ENCODE data around the gene NHEJ1.
"Not testable (repeated sequence)": the region's sequence is repeated elsewhere in the genome, so short reads cannot be mapped to it uniquely, and the experiment has no call there.

The NHEJ1 gene, protein sequence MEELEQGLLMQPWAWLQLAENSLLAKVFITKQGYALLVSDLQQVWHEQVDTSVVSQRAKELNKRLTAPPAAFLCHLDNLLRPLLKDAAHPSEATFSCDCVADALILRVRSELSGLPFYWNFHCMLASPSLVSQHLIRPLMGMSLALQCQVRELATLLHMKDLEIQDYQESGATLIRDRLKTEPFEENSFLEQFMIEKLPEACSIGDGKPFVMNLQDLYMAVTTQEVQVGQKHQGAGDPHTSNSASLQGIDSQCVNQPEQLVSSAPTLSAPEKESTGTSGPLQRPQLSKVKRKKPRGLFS

DNA sequence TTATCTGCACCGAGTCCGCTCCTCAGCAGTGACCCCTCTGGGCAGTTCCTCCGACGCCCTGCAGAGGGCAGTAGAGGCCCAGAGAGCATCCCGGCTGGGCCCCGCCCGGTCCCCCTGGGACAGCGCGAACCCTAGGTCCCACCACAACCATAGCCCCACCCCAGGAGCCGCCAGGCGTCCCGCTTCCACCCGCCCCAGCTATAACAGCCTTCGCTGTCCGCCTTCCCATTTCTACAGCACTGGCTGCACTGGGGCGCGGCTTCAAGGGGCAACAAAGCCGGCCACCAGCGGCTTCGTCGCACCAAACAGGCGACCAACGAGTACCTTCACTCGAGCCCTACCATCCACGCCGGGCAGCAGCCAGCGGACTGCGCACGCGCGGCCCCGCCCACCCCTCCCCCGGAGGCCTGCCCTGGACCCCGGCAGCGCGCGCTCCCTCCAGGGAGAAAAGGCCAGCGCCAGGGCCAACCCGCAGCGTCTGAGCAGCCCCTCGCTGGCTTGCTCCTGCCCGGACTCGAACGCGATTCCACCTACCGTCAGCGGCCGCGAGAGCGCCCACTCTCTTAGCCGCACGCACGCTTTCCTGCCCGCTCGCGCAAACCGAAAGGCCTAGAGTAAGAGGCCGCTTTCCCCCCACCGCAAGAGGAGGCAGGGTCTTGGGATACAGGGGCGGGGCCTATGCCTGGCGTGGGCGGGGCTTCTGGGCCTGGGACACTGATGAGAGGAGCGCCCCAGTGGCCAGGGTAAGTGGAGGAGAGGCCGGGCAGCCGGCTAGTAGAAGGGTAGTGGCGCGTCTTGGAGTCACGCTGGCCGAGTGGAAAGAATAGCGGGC lies at the start of gene NHEJ1:
Gene NHEJ1 (minus strand): TSS at position 630 of the 832 bp plus-strand sequence. CDS start 2,453 bp downstream, outside the sequence.
- FAIRE-seq (peak; percentile 80), DNase-seq (ENCODE audit: low spot score) (peak; percentile 97)

DNA sequence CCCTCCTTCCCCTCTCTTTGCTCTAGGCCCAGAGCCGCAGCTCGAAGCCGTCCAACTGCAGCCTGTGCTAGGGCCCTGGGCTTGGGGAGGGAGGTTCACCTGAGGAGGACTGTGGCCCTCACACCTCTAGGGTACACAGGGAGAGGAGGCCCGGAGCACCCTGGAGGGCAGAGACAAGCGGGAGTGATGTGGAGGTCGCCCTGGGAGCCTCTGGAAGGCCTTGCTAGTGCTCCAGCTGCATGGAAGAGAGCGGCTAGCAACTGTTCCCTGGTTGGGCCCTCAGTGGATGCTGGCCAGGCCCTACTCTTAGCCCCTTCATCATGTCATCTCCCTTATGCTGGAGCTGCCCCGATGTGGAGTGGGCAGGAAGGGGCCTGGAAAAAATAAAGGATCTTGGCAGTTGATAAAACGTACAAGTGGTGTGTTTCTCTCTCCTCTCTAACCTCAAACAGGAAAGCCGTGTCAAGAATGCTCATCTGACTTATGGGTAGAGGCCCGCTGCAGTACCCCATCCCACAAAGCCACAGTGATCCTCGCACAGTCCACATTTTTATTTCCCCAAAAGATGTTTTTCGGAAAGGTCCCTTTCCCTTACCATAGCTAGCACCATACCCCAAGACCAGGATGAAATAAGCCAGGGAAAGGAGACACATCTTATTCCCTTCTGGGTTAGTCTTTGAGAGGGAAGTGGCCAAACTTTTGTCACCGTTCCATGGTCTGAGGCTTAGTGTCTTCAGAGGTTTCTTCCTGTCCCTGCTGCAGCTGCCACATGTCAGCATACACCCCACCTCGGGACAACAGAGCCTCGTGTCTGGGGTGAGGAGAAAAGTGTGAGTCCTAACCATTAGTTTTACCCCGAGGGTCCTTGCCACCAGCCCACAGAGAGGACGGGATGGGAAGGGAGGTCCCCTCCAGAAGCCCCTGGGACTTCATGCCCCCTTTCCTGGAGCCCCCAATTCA lies 48.9 kb upstream of the NHEJ1 start:
- DNase-seq (ENCODE audit: low spot score) (no peak), FAIRE-seq (no peak)

DNA sequence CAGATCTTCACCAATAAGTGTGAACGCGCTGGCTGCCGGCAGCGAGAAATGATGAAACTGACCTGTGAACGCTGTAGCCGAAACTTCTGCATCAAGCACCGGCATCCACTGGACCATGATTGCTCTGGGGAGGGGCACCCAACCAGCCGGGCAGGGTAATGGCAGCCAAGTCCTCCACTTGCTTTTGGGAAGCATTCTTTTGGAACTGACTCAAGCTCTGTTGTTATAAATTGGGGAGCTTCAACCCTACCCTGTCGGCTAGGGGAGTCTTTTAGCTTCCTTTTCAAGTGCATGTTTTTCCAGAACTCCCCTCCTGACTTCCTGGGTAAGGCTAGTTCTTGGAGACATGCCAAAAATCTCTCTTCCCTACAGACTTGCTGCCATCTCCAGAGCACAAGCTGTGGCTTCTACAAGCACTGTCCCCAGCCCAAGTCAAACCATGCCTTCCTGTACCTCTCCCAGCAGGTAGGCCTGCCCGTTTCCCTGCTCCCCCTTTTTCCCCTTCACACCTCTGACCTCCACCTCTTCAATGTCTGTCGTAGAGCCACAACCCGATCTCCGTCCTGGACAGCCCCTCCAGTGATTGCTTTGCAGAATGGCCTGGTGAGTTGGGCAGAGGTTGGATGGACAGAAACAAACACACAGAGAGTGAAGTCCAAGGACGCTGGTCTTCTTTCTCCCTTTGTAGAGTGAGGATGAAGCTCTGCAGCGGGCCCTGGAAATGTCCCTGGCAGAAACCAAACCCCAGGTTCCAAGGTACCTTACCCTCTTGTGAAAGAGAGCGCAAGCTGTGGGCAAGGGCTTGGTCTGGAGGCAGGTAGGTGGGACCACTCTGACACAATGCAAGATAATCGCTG lies 47.5 kb upstream of the NHEJ1 start:
- FAIRE-seq, result no peak
- no peak for DNase-seq (ENCODE audit: low spot score)

GRCh38 chr2:219207134-219207883 lies 46.7 kb upstream of the NHEJ1 start:
- no peak for FAIRE-seq
- DNase-seq (ENCODE audit: low spot score), result no peak

GRCh38 chr2:219206328-219207133 lies 45.9 kb upstream of the NHEJ1 start, which contains the start of gene ZFAND2B:
Gene ZFAND2B, plus strand, starts transcription at chr2:219206782. Its CDS starts 206 bp downstream, at chr2:219206988.
- DNase-seq (ENCODE audit: low spot score) (peak; percentile 99), FAIRE-seq (peak; percentile 76)

GRCh38 chr2:219205981-219206327 lies 45.3 kb upstream of the NHEJ1 start:
- FAIRE-seq, result no peak
- no peak for DNase-seq (ENCODE audit: low spot score)

- FAIRE-seq (no peak), DNase-seq (ENCODE audit: low spot score) (no peak)
Observed at GRCh38 chr2:219205165-219205538, 44.5 kb upstream of the NHEJ1 start.

DNA sequence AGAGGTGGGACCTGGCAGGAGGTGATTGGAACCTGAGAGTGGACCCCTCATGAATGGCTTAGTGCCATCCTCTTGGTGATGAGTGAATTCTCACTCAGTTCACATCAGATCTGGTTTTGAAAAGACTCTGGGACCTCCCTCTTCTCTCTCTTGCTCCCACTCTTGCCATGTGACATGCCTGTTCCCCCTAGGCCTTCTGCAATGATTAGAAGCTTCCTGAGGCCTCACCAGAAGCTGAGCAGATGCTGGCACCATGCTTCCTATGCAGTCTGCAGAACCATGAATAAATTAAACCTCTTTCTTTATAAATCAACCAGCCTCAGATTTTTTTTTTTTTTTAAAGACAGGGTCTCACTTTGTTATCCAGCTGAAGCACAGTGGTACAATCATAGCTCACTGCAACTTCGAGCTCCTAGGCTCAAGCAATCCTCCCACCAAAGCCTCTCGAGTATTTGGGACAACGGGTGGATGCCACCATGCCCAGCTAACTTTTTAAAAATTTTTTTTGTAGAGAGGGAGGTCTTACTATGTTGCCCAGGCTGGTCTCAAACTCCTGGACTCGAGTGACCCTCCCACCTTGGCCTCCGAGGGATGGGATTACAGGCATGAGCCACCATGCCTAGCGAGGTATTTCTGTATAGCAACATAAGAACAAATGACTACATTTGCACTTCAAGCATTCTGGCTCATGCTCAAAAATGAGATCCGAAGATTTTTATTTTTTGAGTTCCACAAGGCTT lies 44.0 kb upstream of the NHEJ1 start:
- no peak for FAIRE-seq
- DNase-seq (ENCODE audit: low spot score), result no peak

GRCh38 chr2:219201331-219201730 lies 40.7 kb upstream of the NHEJ1 start:
- not testable (repeated sequence) for DNase-seq (ENCODE audit: low spot score); FAIRE-seq

- FAIRE-seq, result not testable (repeated sequence)
Observed at GRCh38 chr2:219200502-219201326, 40.1 kb upstream of the NHEJ1 start.

DNA sequence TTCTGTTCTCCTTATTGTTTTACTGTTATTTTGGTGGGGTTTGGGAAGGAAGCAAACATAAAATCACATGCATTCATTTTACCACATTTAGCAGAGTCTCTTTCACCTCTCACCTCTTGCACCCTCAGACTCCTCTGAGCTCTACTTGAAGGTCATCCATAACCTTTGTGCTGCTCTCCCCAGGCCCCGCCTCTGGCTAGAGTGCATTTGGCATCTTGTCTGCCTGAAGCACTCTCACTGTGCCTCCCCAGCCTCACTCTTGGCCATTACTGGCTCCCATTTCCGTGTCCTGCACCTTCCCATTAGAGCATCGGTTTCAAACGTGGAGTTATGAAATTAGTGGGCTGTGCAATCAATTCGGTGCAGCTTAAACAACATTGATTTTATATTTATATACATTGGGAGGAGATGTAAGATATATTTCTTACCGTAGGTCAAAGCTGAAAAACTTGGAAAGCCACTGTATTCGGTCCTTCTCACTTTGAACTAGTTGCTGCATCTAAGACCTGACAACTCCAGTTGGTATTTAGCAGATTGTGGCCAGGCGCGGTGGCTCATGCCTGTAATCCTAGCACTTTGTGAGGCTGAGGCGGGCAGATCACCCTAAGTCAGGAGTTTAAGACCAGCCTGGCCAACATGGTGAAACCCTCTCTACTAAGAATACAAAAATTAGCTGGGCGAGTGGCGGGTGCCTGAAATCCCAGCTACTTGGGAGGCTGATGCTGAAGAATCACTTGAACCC lies 39.0 kb upstream of the NHEJ1 start:
- DNase-seq (ENCODE audit: low spot score) (no peak), FAIRE-seq (no peak)

More at GRCh38 chr2:219200502-219201326, 40.1 kb upstream of the NHEJ1 start:
- DNase-seq (ENCODE audit: low spot score), result not testable (repeated sequence)

DNA sequence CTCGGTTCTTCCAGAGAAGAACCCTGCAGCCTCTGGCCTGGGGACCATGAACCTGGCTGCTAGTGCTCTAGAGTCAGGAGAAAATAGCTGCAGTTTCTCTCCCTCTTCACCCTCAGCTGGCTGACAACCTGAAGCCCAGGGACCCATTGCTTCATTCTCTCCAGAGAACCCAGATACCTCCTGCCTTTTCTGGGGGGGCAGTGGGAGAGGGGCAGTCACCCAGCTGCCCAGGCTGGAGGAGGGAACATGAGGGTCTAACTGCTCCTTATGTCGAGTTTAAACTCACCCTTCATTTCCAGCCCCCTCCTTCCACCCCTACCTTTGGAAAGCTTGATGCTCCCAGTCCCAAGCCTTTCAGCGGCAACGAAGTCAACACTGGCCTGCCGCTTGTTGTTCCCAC lies 38.4 kb upstream of the NHEJ1 start:
- no peak for FAIRE-seq
- no peak for DNase-seq (ENCODE audit: low spot score)

DNA sequence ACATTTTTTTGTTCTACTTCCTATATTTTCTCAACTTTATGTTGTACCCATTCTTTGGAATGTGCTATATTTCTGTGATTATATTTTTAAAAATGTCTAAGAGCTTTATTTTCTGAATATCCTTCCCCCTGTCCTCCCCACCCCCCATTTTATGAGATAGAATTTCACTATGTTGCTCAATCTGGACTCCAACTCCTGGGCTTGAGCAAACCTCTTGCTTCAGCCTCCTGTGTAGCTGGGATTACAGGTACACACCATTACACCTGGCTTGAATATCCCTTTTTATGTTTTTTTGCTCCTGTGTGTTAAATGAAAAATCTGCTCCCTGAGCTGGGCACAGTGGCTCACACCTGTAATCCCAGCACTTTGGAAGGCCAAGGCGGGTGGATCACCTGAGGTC lies 36.8 kb upstream of the NHEJ1 start:
- DNase-seq (ENCODE audit: low spot score) (no peak), FAIRE-seq (no peak)

- DNase-seq (ENCODE audit: low spot score) (no peak), FAIRE-seq (no peak)
Observed at GRCh38 chr2:219186754-219187456, 26.3 kb upstream of the NHEJ1 start.

DNA sequence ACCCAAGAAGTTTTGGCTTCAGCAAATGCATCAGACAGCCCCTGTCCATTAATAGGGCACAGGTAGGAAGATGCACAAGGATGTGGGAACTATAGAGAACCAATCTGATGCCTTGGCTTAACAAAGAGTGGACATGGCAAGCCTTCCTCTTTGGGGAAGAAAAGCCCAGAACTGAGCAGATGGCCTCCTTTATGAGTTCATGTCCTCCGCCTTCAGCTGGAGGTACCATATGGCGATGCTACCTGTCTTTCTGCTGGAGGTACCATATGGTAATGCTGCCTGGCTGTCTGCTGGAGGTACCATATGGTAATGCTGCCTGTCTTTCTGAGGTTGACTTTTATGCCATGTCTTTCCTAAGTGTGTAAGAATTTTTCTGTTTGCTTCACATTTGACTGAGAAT lies 23.5 kb upstream of the NHEJ1 start:
- DNase-seq (ENCODE audit: low spot score), result no peak
- no peak for FAIRE-seq

All from urothelium cell line (cell line).